Transverse colon (tissue), 4 donors: ENCODE results near the gene ACSS2. TPM values are rescaled to one million over a fixed set of nuclear protein-coding genes. Genes with fewer than 3 reads are reported as not detected.

ENCODE experiments used
- DNase-seq: peaks from one replicate; pipeline ENCODE4 v3.0.0-alpha.2; 2019
- H3K27ac ChIP-seq, 4 donors: fragments of 200-600 bp; sonication (generic); 2 replicates each; pipeline ENCODE4 v1.5.1; 2016 to 2018; ENCODE audit warnings: inconsistent platforms in 4 of 4
- H3K27me3 ChIP-seq: fragments of 200-600 bp; sonication (generic); 2 replicates; pipeline ENCODE4 v1.5.1; 2017; ENCODE audit warnings: inconsistent platforms
- H3K36me3 ChIP-seq, 4 donors: fragments of 200-600 bp; sonication (generic); 2 replicates each; pipeline ENCODE4 v1.5.1; 2017 to 2019; ENCODE audit warnings: inconsistent platforms in 4 of 4
- H3K4me1 ChIP-seq, 4 donors: fragments of 200-600 bp; sonication (generic); 2 replicates each; pipeline ENCODE4 v1.5.1; 2017 to 2020; ENCODE audit warnings: inconsistent platforms in 4 of 4
- H3K4me3 ChIP-seq, 4 donors: fragments of 200-600 bp; sonication (generic); 1 replicate in 1 of 4; 2 replicates in 3 of 4; pipeline versions ENCODE4 v1.5.1 to v1.6.1; 2017 to 2019; ENCODE audit warnings: inconsistent platforms in 4 of 4
- H3K9me3 ChIP-seq, 2 donors: fragments of 200-600 bp; sonication (generic); 2 replicates each; pipeline ENCODE4 v1.5.1; 2017 to 2019; ENCODE audit warnings: inconsistent platforms in 2 of 2
- CTCF ChIP-seq, 5 experiments: fragments of 200-600 bp in 3 of 5; fragments of 450-650 bp in 2 of 5; sonication (generic) in 3 of 5; IDR thresholded peaks; 1 replicate in 2 of 5; 2 replicates in 3 of 5; pipeline ENCODE4 v1.5.1; 2016 to 2017; ENCODE audit warnings: antibody characterized with exemption in 5 of 5, inconsistent platforms in 3 of 5, mild to moderate bottlenecking in 2 of 5, moderate library complexity in 1 of 5
- EP300 ChIP-seq: sonication (generic); formaldehyde crosslinking; IDR thresholded peaks from one replicate; pipeline ENCODE4 v1.6.1; 2017; ENCODE audit warnings: antibody characterized with exemption, low read depth
- POLR2A ChIP-seq: fragments of 450-650 bp; IDR thresholded peaks from one replicate; pipeline ENCODE4 v1.6.1; 2016; ENCODE audit warnings: antibody characterized with exemption, mild to moderate bottlenecking, moderate library complexity
- POLR2AphosphoS5 ChIP-seq, 3 donors: sonication (generic); formaldehyde crosslinking; IDR thresholded peaks; one replicate each; pipeline ENCODE4 v1.6.1; 2016; ENCODE audit warnings: antibody characterized with exemption in 3 of 3
- WGBS, 2 donors: methylation state at CpG; one replicate each; pipeline ENCODE4 v1.1.5; 2018; ENCODE audit warnings: low coverage in 1 of 2; 5-methylcytosine and 5-hydroxymethylcytosine counted together
- in situ Hi-C, 4 donors: fragments of 200-750 bp; cut with MboI; loops; one replicate each; pipeline versions ENCODE4 v1.15.0 to v1.15.1; 2017; ENCODE audit warnings: low sequenced_read_pairs in 3 of 4, low pct_ligation_motif_present in 1 of 4, low pct_unique_long_range_greater_than_20kb in 1 of 4
- intact Hi-C: fragments of 100-400 bp; cut with DNase I; formaldehyde crosslinking; loops from one replicate; pipeline ENCODE4 v1.15.1; 2023; ENCODE audit warnings: low total_unique reads
- total RNA-seq, 4 donors: library from RNA; depleted of rRNA; stranded (reverse); fragments of >200 nt; gene quantifications; one replicate each; pipeline ENCODE4 v1.1.0, GENCODE V29; 2016

Gene ACSS2
- total RNA-seq, 4 donors from 2014 or later = 257 to 393 (median 359) TPM

GRCh38 chr20:34862724-34863123, 13.7 kb upstream of the ACSS2 start:
- Histone ChIP-seq H3K4me3 (no peak overlapping the region), H3K9me3 (no peaks in the 10 kb centered on the region), H3K27ac (no peak overlapping the region), H3K27me3 (no peaks in the 10 kb centered on the region), H3K4me1 (peaks cover 0 to 9% (median 0%) of the 10 kb centered on the region in 4 donors), H3K36me3 (no peaks in the 10 kb centered on the region)
- intact Hi-C loops = no loop called here
- DNase-seq = no peak
- in situ Hi-C loops = loop anchor here in 3 of 4 donors (25.0 kb wide), 2 partner anchors 225 to 350 kb away; partner anchors contain the start of gene TRPC4AP (in 2 of the 3)
- WGBS, 2 donors = 93% methylated on average over 12 of the region's 12 CpGs; no CpG with 5 or more reads in 1 of the 2 donors
- TF ChIP-seq POLR2AphosphoS5 (IDR thresholded peaks at IDR 0.05) (no peak), CTCF (IDR thresholded peaks at IDR 0.05) (no peak)

- Histone ChIP-seq H3K9me3 (no peaks in the 10 kb centered on the region), H3K36me3 (no peaks in the 10 kb centered on the region), H3K27ac (no peak overlapping the region), H3K27me3 (no peaks in the 10 kb centered on the region), H3K4me1 (peaks cover 0 to 9% (median 0%) of the 10 kb centered on the region in 4 donors), H3K4me3 (no peak overlapping the region)
- TF ChIP-seq EP300 (no peak), POLR2AphosphoS5 (IDR thresholded peaks at IDR 0.05) (no peak), CTCF (IDR thresholded peaks at IDR 0.05) (no peak), POLR2A (no peak)
- in situ Hi-C loops (loop anchor here in 3 of 4 donors (25.0 kb wide), 2 partner anchors 224 to 349 kb away; partner anchors contain the start of gene TRPC4AP (in 2 of the 3)), intact Hi-C loops (no loop called here)
- no peak for DNase-seq
- 83 to 100% methylated on average over 9 to 32 of the region's 32 CpGs for WGBS, 2 donors
Measured at GRCh38 chr20:34863421-34863965, 12.9 kb upstream of the ACSS2 start.

GRCh38 chr20:34864216-34864615, 12.2 kb upstream of the ACSS2 start:
- H3K36me3 ChIP-seq = no peaks in the 10 kb centered on the region
- WGBS, 2 donors = 87 to 96% methylated on average over 3 to 5 of the region's 5 CpGs
- no peak overlapping the region for H3K27ac ChIP-seq
- no peak for TF ChIP-seq POLR2AphosphoS5 (IDR thresholded peaks at IDR 0.05)
- no peak for TF ChIP-seq CTCF (IDR thresholded peaks at IDR 0.05)
- no peak for TF ChIP-seq EP300
- TF ChIP-seq POLR2A = no peak
- in situ Hi-C loops = loop anchor here in 3 of 4 donors (25.0 kb wide), 2 partner anchors 223 to 348 kb away; partner anchors contain the start of gene TRPC4AP (in 2 of the 3)
- no peak for DNase-seq
- peaks cover 0 to 9% (median 0%) of the 10 kb centered on the region in 4 donors for H3K4me1 ChIP-seq
- H3K4me3 ChIP-seq = no peak overlapping the region
- H3K9me3 ChIP-seq = no peaks in the 10 kb centered on the region
- no peaks in the 10 kb centered on the region for H3K27me3 ChIP-seq
- intact Hi-C loops = no loop called here

GRCh38 chr20:34871320-34871926, 5.0 kb upstream of the ACSS2 start:
- H3K9me3 ChIP-seq = no peaks in the 10 kb centered on the region
- H3K27me3 ChIP-seq = no peaks in the 10 kb centered on the region
- intact Hi-C loops (loop anchor here (5.0 kb wide), 1 partner anchor 86 kb away; the partner anchor contains the start of genes GSS and MYH7B), in situ Hi-C loops (loop anchor here (5.0 to 25.0 kb wide), 3 partner anchors 86 to 341 kb away; partner anchors contain the start of genes GSS (in 3 of the 4), MYH7B (in 3 of the 4) and TRPC4AP (in 2 of the 4))
- H3K4me1 ChIP-seq = peaks cover 19 to 46% (median 39%) of the 10 kb centered on the region in 4 donors
- no peaks in the 10 kb centered on the region for H3K36me3 ChIP-seq
- TF ChIP-seq EP300 (no peak), POLR2A (no peak), CTCF (IDR thresholded peaks at IDR 0.05) (no peak), POLR2AphosphoS5 (IDR thresholded peaks at IDR 0.05) (no peak)
- H3K27ac ChIP-seq = no peak overlapping the region
- DNase-seq = no peak
- WGBS, 2 donors = 93% methylated on average over 7 of the region's 7 CpGs; no CpG with 5 or more reads in 1 of the 2 donors
- H3K4me3 ChIP-seq = no peak overlapping the region
